Lower lobe of right lung (tissue), 2 donors: ENCODE results near the gene DDR2. TPM values are rescaled to one million over a fixed set of nuclear protein-coding genes. Genes with fewer than 3 reads are reported as not detected.

Source experiments
- ATAC-seq, 2 donors: fragments of 200-7000 bp; cut with Tn5 transposase; one replicate each; pipeline ENCODE4 v1.9.1; 2020 to 2022; ENCODE audit warnings: mild to moderate bottlenecking in 2 of 2, moderate library complexity in 2 of 2
- DNase-seq: peaks from one replicate; pipeline ENCODE4 v3.0.0-alpha.2; 2020
- H3K27ac ChIP-seq: fragments of 200-600 bp; one replicate; pipeline ENCODE4 v1.8.0; 2022
- H3K27me3 ChIP-seq: fragments of 200-600 bp; one replicate; pipeline ENCODE4 v1.8.0; 2022; ENCODE audit warnings: low read depth
- H3K36me3 ChIP-seq: fragments of 200-600 bp; one replicate; pipeline ENCODE4 v1.8.0; 2022; ENCODE audit warnings: mild to moderate bottlenecking
- H3K4me1 ChIP-seq: fragments of 200-600 bp; one replicate; pipeline ENCODE4 v1.8.0; 2022
- H3K4me3 ChIP-seq: fragments of 200-600 bp; one replicate; pipeline ENCODE4 v1.8.0; 2022; ENCODE audit warnings: mild to moderate bottlenecking
- H3K9me3 ChIP-seq: fragments of 200-600 bp; one replicate; pipeline ENCODE4 v1.8.0; 2022
- intact Hi-C: fragments of 100-400 bp; cut with DNase I; formaldehyde crosslinking; loops from one replicate; pipeline ENCODE4 v1.11.0; 2022
- total RNA-seq: library from RNA; stranded (reverse); fragmentation: NEBNext Ultra II Directional; extraction: Animal tissue kit (Norgen Biotek cat#: 25700); gene quantifications from one replicate; pipeline ENCODE4 v1.2.1, GENCODE V29; 2021
- TF ChIP-seq, protein P1 (sequence below): fragments of 200-600 bp; IDR thresholded peaks from one replicate; pipeline ENCODE4 v1.8.0; 2022; ENCODE audit warnings: antibody characterized with exemption, mild to moderate bottlenecking
- donor health status: DM: no; HTN: yes; CAD: no; lungs with severe emphysema.

The DDR2 gene
- total RNA-seq, 1 donor from 2014 or later: 47.0 TPM

DNA sequence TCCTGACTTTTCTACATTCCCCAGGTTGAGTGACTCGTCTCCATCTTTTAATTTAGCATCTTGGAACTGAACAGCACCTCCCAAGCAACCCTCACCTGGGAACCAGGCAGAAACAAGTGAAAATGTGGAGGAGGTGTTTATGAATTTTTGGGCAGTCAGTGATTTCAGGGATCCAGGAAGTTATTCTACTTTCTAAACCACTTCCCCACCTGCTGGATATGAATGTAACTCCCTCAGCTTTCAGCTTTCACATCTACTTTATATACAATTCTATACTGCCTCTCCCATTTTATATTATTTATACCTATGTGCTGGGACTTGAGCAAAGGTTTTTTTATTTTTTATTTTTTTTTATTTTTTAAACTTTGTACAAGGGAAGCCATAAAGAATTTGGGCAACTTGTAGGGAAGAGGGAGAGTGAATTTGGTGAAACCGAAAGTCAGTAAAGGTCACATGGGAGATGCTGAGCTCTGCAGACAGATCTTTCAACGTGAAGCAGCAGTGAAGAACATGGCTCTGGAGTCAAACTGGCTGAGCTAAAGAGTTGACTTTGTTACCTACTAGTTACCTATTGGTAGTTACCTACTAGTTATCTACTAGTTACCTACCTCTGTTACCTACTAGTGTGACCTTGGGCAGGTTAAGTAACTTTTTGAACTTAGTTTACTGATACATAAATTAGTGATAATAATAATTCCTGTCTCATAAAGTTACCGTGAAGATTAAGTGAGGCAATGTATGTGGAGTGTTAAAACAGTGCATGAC is 45.5 kb downstream of the DDR2 start:
- no peak overlapping the region for H3K27ac ChIP-seq
- no peak for ATAC-seq

DNA sequence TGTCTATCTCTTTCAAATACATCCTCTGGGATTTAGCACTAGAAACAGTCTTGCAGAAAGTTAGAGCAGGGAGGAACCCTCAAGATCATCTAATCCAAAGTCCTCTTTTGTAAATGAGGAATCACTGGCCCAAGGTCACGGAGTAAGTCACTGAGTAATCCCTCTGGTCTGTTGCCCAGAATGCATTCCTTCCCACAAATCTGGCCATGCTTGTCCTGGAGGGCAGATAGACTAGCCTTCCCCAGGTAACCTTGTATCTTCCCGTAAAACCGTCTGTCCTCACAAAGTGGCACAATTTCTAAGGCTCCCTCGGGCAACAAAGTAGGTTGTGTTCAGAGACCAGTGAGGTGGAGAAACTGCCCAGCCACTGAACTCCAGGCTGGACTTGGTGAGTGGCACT is 46.2 kb downstream of the DDR2 start:
- DNase-seq: no peak
- intact Hi-C loops: no loop called here
- H3K4me3 ChIP-seq: no peak overlapping the region
- H3K9me3 ChIP-seq: no peaks in the 10 kb centered on the region
- no peak overlapping the region for H3K27ac ChIP-seq
- ATAC-seq: no peak
- H3K27me3 ChIP-seq: no peaks in the 10 kb centered on the region
- TF ChIP-seq, protein P1, sequence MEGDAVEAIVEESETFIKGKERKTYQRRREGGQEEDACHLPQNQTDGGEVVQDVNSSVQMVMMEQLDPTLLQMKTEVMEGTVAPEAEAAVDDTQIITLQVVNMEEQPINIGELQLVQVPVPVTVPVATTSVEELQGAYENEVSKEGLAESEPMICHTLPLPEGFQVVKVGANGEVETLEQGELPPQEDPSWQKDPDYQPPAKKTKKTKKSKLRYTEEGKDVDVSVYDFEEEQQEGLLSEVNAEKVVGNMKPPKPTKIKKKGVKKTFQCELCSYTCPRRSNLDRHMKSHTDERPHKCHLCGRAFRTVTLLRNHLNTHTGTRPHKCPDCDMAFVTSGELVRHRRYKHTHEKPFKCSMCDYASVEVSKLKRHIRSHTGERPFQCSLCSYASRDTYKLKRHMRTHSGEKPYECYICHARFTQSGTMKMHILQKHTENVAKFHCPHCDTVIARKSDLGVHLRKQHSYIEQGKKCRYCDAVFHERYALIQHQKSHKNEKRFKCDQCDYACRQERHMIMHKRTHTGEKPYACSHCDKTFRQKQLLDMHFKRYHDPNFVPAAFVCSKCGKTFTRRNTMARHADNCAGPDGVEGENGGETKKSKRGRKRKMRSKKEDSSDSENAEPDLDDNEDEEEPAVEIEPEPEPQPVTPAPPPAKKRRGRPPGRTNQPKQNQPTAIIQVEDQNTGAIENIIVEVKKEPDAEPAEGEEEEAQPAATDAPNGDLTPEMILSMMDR: no peak
- no peaks in the 10 kb centered on the region for H3K36me3 ChIP-seq
- peaks cover 13% of the 10 kb centered on the region for H3K4me1 ChIP-seq

More for the DNA sequence above, 45.5 kb downstream of the DDR2 start:
- Histone ChIP-seq H3K36me3 (no peaks in the 10 kb centered on the region), H3K4me3 (no peak overlapping the region), H3K27me3 (no peaks in the 10 kb centered on the region), H3K9me3 (no peaks in the 10 kb centered on the region), H3K4me1 (peaks cover 13% of the 10 kb centered on the region)
- DNase-seq: no peak
- TF ChIP-seq, protein P1: no peak
- intact Hi-C loops: no loop called here

GRCh38 chr1:162679298-162679697 is 47.0 kb downstream of the DDR2 start:
- DNase-seq (no peak), ATAC-seq (no peak)
- peaks cover 13% of the 10 kb centered on the region for H3K4me1 ChIP-seq

GRCh38 chr1:162680419-162681121 is 48.3 kb downstream of the DDR2 start:
- Histone ChIP-seq H3K27me3 (no peaks in the 10 kb centered on the region), H3K36me3 (no peaks in the 10 kb centered on the region), H3K9me3 (no peaks in the 10 kb centered on the region), H3K27ac (no peak overlapping the region), H3K4me3 (no peak overlapping the region), H3K4me1 (peaks cover 13% of the 10 kb centered on the region)
- TF ChIP-seq, protein P1: no peak
- no peak for ATAC-seq
- no peak for DNase-seq
- intact Hi-C loops: no loop called here

More at GRCh38 chr1:162679298-162679697, 47.0 kb downstream of the DDR2 start:
- no peak overlapping the region for H3K4me3 ChIP-seq
- no peak overlapping the region for H3K27ac ChIP-seq
- TF ChIP-seq, protein P1: no peak
- no peaks in the 10 kb centered on the region for H3K9me3 ChIP-seq
- intact Hi-C loops: no loop called here
- H3K27me3 ChIP-seq: no peaks in the 10 kb centered on the region
- no peaks in the 10 kb centered on the region for H3K36me3 ChIP-seq

GRCh38 chr1:162681122-162681436 is 48.8 kb downstream of the DDR2 start:
- no peak for DNase-seq
- intact Hi-C loops: no loop called here
- TF ChIP-seq, protein P1: no peak
- H3K27me3 ChIP-seq: no peaks in the 10 kb centered on the region
- peaks cover 12% of the 10 kb centered on the region for H3K4me1 ChIP-seq
- no peak overlapping the region for H3K4me3 ChIP-seq
- no peaks in the 10 kb centered on the region for H3K36me3 ChIP-seq
- no peak for ATAC-seq
- no peaks in the 10 kb centered on the region for H3K9me3 ChIP-seq
- no peak overlapping the region for H3K27ac ChIP-seq
